Fibroblast of lung (primary cell): ENCODE measurements around the gene CALD1.

Experiments used
- CTCF ChIP-seq, 2 donors: IDR thresholded peaks in 1 of 2; conservative IDR thresholded peaks in 1 of 2; 1 replicate in 1 of 2; 2 replicates in 1 of 2; pipeline ENCODE4 v1.5.1; 2011 to 2012; ENCODE audit warnings: low read length in 2 of 2, control low read depth in 1 of 2, inconsistent platforms in 1 of 2, low read depth in 1 of 2, mild to moderate bottlenecking in 1 of 2
- EZH2 ChIP-seq: IDR thresholded peaks from 2 replicates; pipeline ENCODE4 v1.5.1; 2012; ENCODE audit warnings: low read length, control low read depth, mild to moderate bottlenecking; ENCODE audit errors: missing control alignments

GRCh38 chr7:134783294-134784069, 4.0 kb downstream of the CALD1 start:
- TF ChIP-seq EZH2: no peak
- no peak for TF ChIP-seq CTCF (conservative IDR thresholded peaks at IDR 0.05 in 1 of 2, IDR thresholded peaks at IDR 0.05 in 1 of 2; ENCODE audit: low read depth in 1 of 2, low read length in 2 of 2)
